RWPE2 (cell line): ENCODE results near the gene GMEB2.
A peak's percentile ranks its signal among the peaks of the same experiment; 100 is the strongest.
"Not testable (repeated sequence)": the region's sequence is repeated elsewhere in the genome, so short reads cannot be mapped to it uniquely, and the experiment has no call there.

Source experiments
- ATAC-seq: fragments of 200-7000 bp; cut with Tn5 transposase; 3 replicates; pipeline ENCODE4 v1.9.1; 2021; ENCODE audit warnings: low read depth
- DNase-seq: peaks from one replicate; pipeline ENCODE4 v3.0.0-alpha.2; 2020; ENCODE audit warnings: low spot score
- H3K27ac ChIP-seq: fragments of 450-650 bp; 2 replicates; pipeline ENCODE4 v1.5.1; 2017; ENCODE audit warnings: mild to moderate bottlenecking; ENCODE audit not compliant: poor library complexity, severe bottlenecking
- H3K27me3 ChIP-seq: fragments of 250-450 bp; sonication (Bioruptor Pico); 2 replicates; pipeline ENCODE4 v1.5.1; 2021; ENCODE audit warnings: mild to moderate bottlenecking, moderate library complexity; ENCODE audit not compliant: insufficient read depth, poor library complexity, severe bottlenecking
- H3K36me3 ChIP-seq: fragments of 250-450 bp; sonication (Bioruptor Pico); 2 replicates; pipeline ENCODE4 v1.5.1; 2020; ENCODE audit warnings: low read depth, mild to moderate bottlenecking, moderate library complexity
- H3K4me1 ChIP-seq: fragments of 250-450 bp; sonication (Bioruptor Pico); 2 replicates; pipeline ENCODE4 v1.5.1; 2021; ENCODE audit warnings: mild to moderate bottlenecking, moderate library complexity; ENCODE audit not compliant: insufficient read depth, poor library complexity, severe bottlenecking
- H3K4me3 ChIP-seq: fragments of 250-450 bp; sonication (Bioruptor Pico); 2 replicates; pipeline ENCODE4 v1.5.1; 2021; ENCODE audit warnings: mild to moderate bottlenecking, moderate library complexity; ENCODE audit not compliant: severe bottlenecking
- H3K9me3 ChIP-seq: fragments of 250-450 bp; sonication (Bioruptor Pico); 2 replicates; pipeline ENCODE4 v1.5.1; 2021; ENCODE audit warnings: mild to moderate bottlenecking, moderate library complexity; ENCODE audit not compliant: severe bottlenecking
- TF ChIP-seq, protein P1 (sequence below): fragments of 450-650 bp; IDR thresholded peaks from one replicate; pipeline ENCODE4 v1.5.1; 2017; ENCODE audit warnings: mild to moderate bottlenecking, moderate library complexity; ENCODE audit not compliant: poor library complexity, severe bottlenecking

GMEB2 gene

GRCh38 chr20:63574156-63574828, 52.6 kb downstream of the GMEB2 start, which contains the start of gene HELZ2:
Gene HELZ2, minus strand, starts transcription at chr20:63574239. Its CDS starts 1,854 bp downstream, at chr20:63572385.
- Histone ChIP-seq H3K36me3 (peaks cover 10% of the 10 kb centered on the region), H3K9me3 (no peaks in the 10 kb centered on the region), H3K4me1 (peaks cover 4% of the 10 kb centered on the region), H3K27me3 (no peaks in the 10 kb centered on the region), H3K27ac (peak within 1 kb of the TSS; percentile 36), H3K4me3 (peak within 1 kb of the TSS; percentile 82)
- DNase-seq (no peak), ATAC-seq (peak; percentile 77)
- TF ChIP-seq, protein P1, sequence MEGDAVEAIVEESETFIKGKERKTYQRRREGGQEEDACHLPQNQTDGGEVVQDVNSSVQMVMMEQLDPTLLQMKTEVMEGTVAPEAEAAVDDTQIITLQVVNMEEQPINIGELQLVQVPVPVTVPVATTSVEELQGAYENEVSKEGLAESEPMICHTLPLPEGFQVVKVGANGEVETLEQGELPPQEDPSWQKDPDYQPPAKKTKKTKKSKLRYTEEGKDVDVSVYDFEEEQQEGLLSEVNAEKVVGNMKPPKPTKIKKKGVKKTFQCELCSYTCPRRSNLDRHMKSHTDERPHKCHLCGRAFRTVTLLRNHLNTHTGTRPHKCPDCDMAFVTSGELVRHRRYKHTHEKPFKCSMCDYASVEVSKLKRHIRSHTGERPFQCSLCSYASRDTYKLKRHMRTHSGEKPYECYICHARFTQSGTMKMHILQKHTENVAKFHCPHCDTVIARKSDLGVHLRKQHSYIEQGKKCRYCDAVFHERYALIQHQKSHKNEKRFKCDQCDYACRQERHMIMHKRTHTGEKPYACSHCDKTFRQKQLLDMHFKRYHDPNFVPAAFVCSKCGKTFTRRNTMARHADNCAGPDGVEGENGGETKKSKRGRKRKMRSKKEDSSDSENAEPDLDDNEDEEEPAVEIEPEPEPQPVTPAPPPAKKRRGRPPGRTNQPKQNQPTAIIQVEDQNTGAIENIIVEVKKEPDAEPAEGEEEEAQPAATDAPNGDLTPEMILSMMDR: no peak

GRCh38 chr20:63573647-63574131, 53.2 kb downstream of the GMEB2 start:
- peak overlapping the region; percentile 36 for H3K27ac ChIP-seq

DNA sequence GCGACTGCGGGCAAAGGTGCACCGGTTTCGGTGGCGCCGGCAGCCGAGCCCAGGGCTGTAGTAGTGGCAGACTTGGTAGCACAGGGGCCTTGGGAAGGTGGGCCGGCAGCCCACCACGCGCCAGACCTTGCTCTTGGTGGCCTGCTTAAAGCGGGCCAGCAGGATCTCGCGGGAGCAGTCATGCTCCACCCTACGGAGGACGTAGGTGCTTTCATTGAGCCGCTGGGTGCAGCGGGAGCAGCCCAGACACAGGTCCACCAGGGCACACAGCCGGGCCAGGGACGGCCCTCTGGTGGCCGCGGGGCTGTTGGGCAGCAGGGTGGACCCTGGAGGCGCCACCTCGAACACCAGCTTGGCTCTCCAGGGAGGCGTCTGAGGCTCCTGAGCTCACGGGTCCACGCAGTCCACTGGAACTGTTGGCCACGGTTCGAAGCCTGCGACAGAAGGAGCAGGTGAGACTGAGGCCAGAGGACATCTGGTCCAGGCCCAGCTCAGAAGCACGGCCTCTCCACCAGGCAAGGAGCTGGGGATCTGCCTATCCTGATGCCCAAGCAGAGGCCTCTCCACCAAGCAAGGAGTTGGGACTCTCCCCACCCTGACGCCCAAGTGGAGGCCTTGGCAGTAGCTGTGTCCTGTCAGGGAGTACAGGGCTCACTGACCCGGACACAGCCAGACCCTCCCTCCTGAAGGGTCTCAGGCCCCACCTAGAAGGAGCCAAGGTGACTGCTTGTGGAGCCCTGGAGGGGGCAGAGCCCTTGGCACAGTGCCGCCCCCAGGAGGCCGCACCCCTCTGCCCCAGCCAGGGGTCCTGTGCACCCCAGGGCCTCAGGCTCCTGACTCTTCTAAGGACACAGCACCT, 53.9 kb downstream of the GMEB2 start:
- H3K36me3 ChIP-seq: peaks cover 14% of the 10 kb centered on the region

More at GRCh38 chr20:63573647-63574131, 53.2 kb downstream of the GMEB2 start:
- DNase-seq: no peak
- peak; percentile 41 for ATAC-seq
- H3K4me3 ChIP-seq: peak overlapping the region; percentile 82
- H3K36me3 ChIP-seq: peaks cover 10% of the 10 kb centered on the region
- H3K4me1 ChIP-seq: peaks cover 4% of the 10 kb centered on the region
- TF ChIP-seq, protein P1: no peak
- no peaks in the 10 kb centered on the region for H3K9me3 ChIP-seq
- no peaks in the 10 kb centered on the region for H3K27me3 ChIP-seq

DNA sequence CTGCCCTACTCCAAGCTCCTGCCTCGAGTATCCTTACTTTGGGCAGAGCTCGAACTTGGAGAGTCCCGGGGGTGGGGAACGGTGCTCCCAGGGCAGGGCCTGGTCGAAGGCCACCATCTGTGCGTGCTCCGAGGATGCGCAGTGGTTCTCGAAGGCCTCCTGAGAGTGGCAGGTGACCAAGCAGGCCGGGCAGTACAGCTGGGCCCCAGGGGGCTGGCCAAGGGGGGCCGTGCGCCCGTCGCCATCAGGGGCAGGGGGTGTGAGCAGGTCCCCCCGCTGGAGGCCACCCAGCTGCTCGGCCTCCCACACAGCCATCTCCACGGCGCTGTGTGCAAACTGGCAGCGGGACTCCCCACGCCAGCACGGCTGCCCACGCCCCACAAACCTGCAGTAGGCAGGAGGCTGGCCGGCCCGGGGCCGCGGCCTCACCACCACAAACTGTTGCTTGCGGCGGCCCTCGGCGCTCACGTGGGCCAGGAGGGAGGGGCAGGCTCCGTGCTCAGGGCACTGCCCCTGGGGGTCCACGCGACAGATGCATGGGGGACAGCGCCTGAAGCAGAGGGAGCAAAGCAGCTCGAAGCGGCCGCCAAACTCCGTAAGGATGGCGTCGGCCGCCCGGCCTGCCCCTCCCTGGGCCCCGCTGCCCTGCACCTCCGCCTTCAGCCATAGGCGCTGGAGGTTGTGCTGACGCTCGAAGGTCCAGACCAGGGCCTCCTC, 54.7 kb downstream of the GMEB2 start:
- DNase-seq: peak; percentile 83
- TF ChIP-seq, protein P1: no peak
- H3K4me3 ChIP-seq: no peak overlapping the region
- no peaks in the 10 kb centered on the region for H3K27me3 ChIP-seq
- H3K36me3 ChIP-seq: peaks cover 20% of the 10 kb centered on the region
- H3K27ac ChIP-seq: no peak overlapping the region
- H3K4me1 ChIP-seq: peaks cover 4% of the 10 kb centered on the region
- no peaks in the 10 kb centered on the region for H3K9me3 ChIP-seq
- no peak for ATAC-seq

More for the DNA sequence above, 53.9 kb downstream of the GMEB2 start:
- H3K4me3 ChIP-seq: peak overlapping the region; percentile 82
- ATAC-seq: peak; percentile 20
- H3K27me3 ChIP-seq: no peaks in the 10 kb centered on the region
- peak overlapping the region; percentile 36 for H3K27ac ChIP-seq
- H3K4me1 ChIP-seq: peaks cover 4% of the 10 kb centered on the region
- no peaks in the 10 kb centered on the region for H3K9me3 ChIP-seq
- DNase-seq: no peak
- TF ChIP-seq, protein P1: peak; percentile 28

- ATAC-seq, H3K27ac ChIP-seq, DNase-seq, H3K9me3 ChIP-seq, H3K4me3 ChIP-seq, H3K4me1 ChIP-seq, H3K27me3 ChIP-seq: not testable (repeated sequence)
- H3K36me3 ChIP-seq: peaks cover 27% of the 10 kb centered on the region
Observed at GRCh38 chr20:63571087-63571478, 55.8 kb downstream of the GMEB2 start.
